Naive thymus-derived CD4-positive, alpha-beta T cell (primary cell): ENCODE results near the gene ACOXL. TPM values are rescaled to one million over a fixed set of nuclear protein-coding genes. Genes with fewer than 3 reads are reported as not detected.
A peak's percentile ranks its signal among the peaks of the same experiment; 100 is the strongest.

Source experiments
- ATAC-seq: fragments of 150-1000 bp; cut with Tn5 transposase; 2 replicates; pipeline ENCODE4 v1.10.0; 2021; ENCODE audit warnings: mild to moderate bottlenecking, moderate library complexity
- CTCF ChIA-PET: fragments of 350-600 bp; sonication (Branson Sonifier 250); formaldehyde crosslinking; loops from one replicate; lab custom pipeline; 2021; ENCODE audit warnings: antibody characterized with exemption; lab: Charles Lee
- POLR2A ChIA-PET: fragments of 350-600 bp; sonication (Branson Sonifier 250); formaldehyde crosslinking; loops from one replicate; lab custom pipeline; 2021; ENCODE audit warnings: antibody characterized with exemption, inconsistent platforms; lab: Charles Lee
- DNase-seq, 9 donors: peaks; one replicate each; pipeline versions ENCODE4 v3.0.0 to v3.0.0-alpha.2; 2020 to 2022; ENCODE audit warnings: mixed read lengths in 1 of 9
- H3K27ac ChIP-seq: one replicate; pipeline ENCODE4 v1.7.0; 2013; ENCODE audit warnings: mild to moderate bottlenecking, low read depth, low read length, moderate library complexity
- H3K27me3 ChIP-seq, 2 donors: one replicate each; pipeline ENCODE4 v1.7.0; 2013; ENCODE audit warnings: low read length in 2 of 2, mild to moderate bottlenecking in 2 of 2, moderate library complexity in 2 of 2; ENCODE audit not compliant: control insufficient read depth in 2 of 2, insufficient read depth in 2 of 2
- H3K36me3 ChIP-seq, 3 experiments: 1 replicate in 2 of 3; 2 replicates in 1 of 3; pipeline ENCODE4 v1.7.0; 2013; ENCODE audit warnings: low read length in 3 of 3, mild to moderate bottlenecking in 3 of 3, moderate library complexity in 1 of 3; ENCODE audit not compliant: insufficient read depth in 3 of 3, control insufficient read depth in 2 of 3
- H3K4me1 ChIP-seq, 2 donors: one replicate each; pipeline ENCODE4 v1.7.0; 2013; ENCODE audit warnings: low read length in 2 of 2, mild to moderate bottlenecking in 2 of 2, moderate library complexity in 1 of 2; ENCODE audit not compliant: control insufficient read depth in 2 of 2, insufficient read depth in 2 of 2
- H3K4me3 ChIP-seq: 2 replicates; pipeline ENCODE4 v1.7.0; 2013; ENCODE audit warnings: mild to moderate bottlenecking, low read length
- H3K9me3 ChIP-seq, 3 experiments: 1 replicate in 2 of 3; 2 replicates in 1 of 3; pipeline ENCODE4 v1.7.0; 2013; ENCODE audit warnings: low read length in 3 of 3; ENCODE audit not compliant: control insufficient read depth in 2 of 3
- H3K27ac Mint-ChIP-seq, 9 donors: one replicate each; pipeline ENCODE4 v1.8.0; 2020 to 2022; ENCODE audit warnings: mixed read lengths in 9 of 9, mild to moderate bottlenecking in 8 of 9, moderate library complexity in 5 of 9, inconsistent platforms in 2 of 9
- H3K27me3 Mint-ChIP-seq, 5 donors: one replicate each; pipeline ENCODE4 v1.8.0; 2021 to 2022; ENCODE audit warnings: mixed read lengths in 5 of 5, mild to moderate bottlenecking in 1 of 5
- H3K36me3 Mint-ChIP-seq, 5 donors: one replicate each; pipeline ENCODE4 v1.8.0; 2020 to 2022; ENCODE audit warnings: mixed read lengths in 5 of 5, mild to moderate bottlenecking in 3 of 5, inconsistent platforms in 1 of 5
- H3K4me1 Mint-ChIP-seq, 7 donors: one replicate each; pipeline ENCODE4 v1.8.0; 2020 to 2022; ENCODE audit warnings: mixed read lengths in 7 of 7, mild to moderate bottlenecking in 3 of 7, inconsistent platforms in 1 of 7
- H3K4me3 Mint-ChIP-seq, 10 donors: one replicate each; pipeline ENCODE4 v1.8.0; 2020 to 2022; ENCODE audit warnings: mild to moderate bottlenecking in 10 of 10, mixed read lengths in 10 of 10, moderate library complexity in 6 of 10, inconsistent platforms in 2 of 10
- H3K9me3 Mint-ChIP-seq, 11 donors: one replicate each; pipeline ENCODE4 v1.8.0; 2020 to 2022; ENCODE audit warnings: mixed read lengths in 11 of 11, mild to moderate bottlenecking in 4 of 11, inconsistent platforms in 1 of 11, moderate library complexity in 1 of 11
- intact Hi-C, 2 donors: fragments of 100-400 bp; cut with micrococcal nuclease; formaldehyde crosslinking; loops; one replicate each; pipeline ENCODE4 v1.15.1; 2023
- polyA plus RNA-seq, 2 donors: library from polyadenylated mRNA; unstranded; fragments of 300-500 nt; fragmentation: Illumina TruSeq; gene quantifications; one replicate each; pipeline ENCODE4 v1.2.3, GENCODE V29; 2021
- total RNA-seq, 6 experiments: library from RNA in 5 of 6; stranded (reverse) in 5 of 6; gene quantifications; 1 replicate in 5 of 6; 2 replicates in 1 of 6; pipeline ENCODE4 v1.2.3 and lab custom pipeline; 2021 to 2026

ACOXL gene
- total and polyA plus RNA-seq, 7 experiments from 2014 or later: 0.29 TPM; not detected in 6

- H3K4me3 Mint-ChIP-seq: peak overlapping the region; percentile 92 to 96 (median 95)
- ChIA-PET POLR2A (interaction anchor here (0.7 to 1.5 kb wide), 9 partner anchors 11 to 443 kb away, joined by 3 to 7 read pairs (median 3); partner anchors contain the start of gene BUB1), CTCF (no interaction called here)
- intact Hi-C loops: loop anchor here (2.0 to 10.0 kb wide), 9 partner anchors 14 to 1641 kb away; partner anchors contain the start of genes ANAPC1 (in 1 of the 2), BUB1 (in 1 of the 2), CKAP2L (in 1 of the 2) and NPHP1 (in 1 of the 2)
- Histone ChIP-seq H3K4me1 (peaks cover 19 to 38% of the 10 kb centered on the region in 2 donors), H3K4me3 (peak overlapping the region; percentile 87), H3K36me3 (peaks cover 0 to 16% (median 0%) of the 10 kb centered on the region in 3 experiments), H3K9me3 (no peaks in the 10 kb centered on the region), H3K27me3 (peaks cover 0 to 16% of the 10 kb centered on the region in 2 donors), H3K27ac (peak overlapping the region; percentile 66)
- ATAC-seq (peak; percentile 1), DNase-seq (peak; percentile 28 to 63 (median 55))
- no peaks in the 10 kb centered on the region for H3K9me3 Mint-ChIP-seq
- peaks cover 0 to 24% (median 9%) of the 10 kb centered on the region in 5 donors for H3K36me3 Mint-ChIP-seq
- peaks cover 27 to 61% (median 45%) of the 10 kb centered on the region in 7 donors for H3K4me1 Mint-ChIP-seq
- peaks cover 22 to 45% (median 30%) of the 10 kb centered on the region in 5 donors for H3K27me3 Mint-ChIP-seq
- H3K27ac Mint-ChIP-seq: peak overlapping the region; percentile 70 to 89 (median 80)
Measured at GRCh38 chr2:111121028-111121827, 388.9 kb downstream of the ACOXL start.

- DNase-seq (peak; percentile 55 to 91 (median 76)), ATAC-seq (peak; percentile 74)
- Histone ChIP-seq H3K4me1 (peaks cover 19 to 36% of the 10 kb centered on the region in 2 donors), H3K36me3 (peaks cover 0 to 16% (median 0%) of the 10 kb centered on the region in 3 experiments), H3K4me3 (peak overlapping the region; percentile 87), H3K27me3 (peaks cover 0 to 14% of the 10 kb centered on the region in 2 donors), H3K27ac (peak overlapping the region; percentile 66), H3K9me3 (no peaks in the 10 kb centered on the region)
- ChIA-PET POLR2A (no interaction called here), CTCF (no interaction called here)
- intact Hi-C loops: loop anchor here (2.0 to 10.0 kb wide), 9 partner anchors 13 to 1640 kb away; partner anchors contain the start of genes ANAPC1 (in 1 of the 2), BUB1 (in 1 of the 2), CKAP2L (in 1 of the 2) and NPHP1 (in 1 of the 2)
- H3K27ac Mint-ChIP-seq: peak overlapping the region in 8 of 9 donors; percentile 25 to 89 (median 78)
- peaks cover 0 to 31% (median 17%) of the 10 kb centered on the region in 5 donors for H3K36me3 Mint-ChIP-seq
- H3K27me3 Mint-ChIP-seq: peaks cover 14 to 38% (median 24%) of the 10 kb centered on the region in 5 donors
- peaks cover 29 to 66% (median 48%) of the 10 kb centered on the region in 7 donors for H3K4me1 Mint-ChIP-seq
- peak overlapping the region; percentile 92 to 96 (median 95) for H3K4me3 Mint-ChIP-seq
- H3K9me3 Mint-ChIP-seq: no peaks in the 10 kb centered on the region
Measured at GRCh38 chr2:111121828-111122630, 389.7 kb downstream of the ACOXL start.

- Histone ChIP-seq H3K4me3 (peak overlapping the region; percentile 66), H3K9me3 (no peaks in the 10 kb centered on the region), H3K36me3 (peaks cover 0 to 16% (median 0%) of the 10 kb centered on the region in 3 experiments), H3K4me1 (peaks cover 11 to 31% of the 10 kb centered on the region in 2 donors), H3K27ac (peak overlapping the region; percentile 56), H3K27me3 (peaks cover 0 to 10% of the 10 kb centered on the region in 2 donors)
- DNase-seq (peak in 7 of 9 donors; percentile 14 to 52 (median 20)), ATAC-seq (no peak)
- Mint-ChIP-seq H3K27ac (peak overlapping the region in 6 of 9 donors; percentile 12 to 70 (median 35)), H3K36me3 (peaks cover 0 to 34% (median 24%) of the 10 kb centered on the region in 5 donors), H3K4me3 (peak overlapping the region; percentile 82 to 96 (median 89)), H3K27me3 (peaks cover 11 to 34% (median 17%) of the 10 kb centered on the region in 5 donors), H3K4me1 (peaks cover 28 to 61% (median 48%) of the 10 kb centered on the region in 7 donors), H3K9me3 (no peaks in the 10 kb centered on the region)
- intact Hi-C loops: loop anchor here (5.0 to 10.0 kb wide), 6 partner anchors 266 to 1639 kb away; partner anchors contain the start of genes ANAPC1 (in 1 of the 2), CKAP2L (in 1 of the 2), NPHP1 (in 1 of the 2) and ZC3H6 (in 1 of the 2)
- CTCF ChIA-PET: no interaction called here
- POLR2A ChIA-PET: no interaction called here
Measured at GRCh38 chr2:111122631-111123421, 390.5 kb downstream of the ACOXL start.

GRCh38 chr2:111123751-111124150 lies 391.4 kb downstream of the ACOXL start:
- ChIA-PET CTCF (no interaction called here), POLR2A (interaction anchor here (0.6 kb wide), 1 partner anchor 324 kb away, joined by 3 read pairs; no protein-coding TSS in a partner anchor)
- no peak for ATAC-seq
- Mint-ChIP-seq H3K27me3 (peaks cover 1 to 25% (median 8%) of the 10 kb centered on the region in 5 donors), H3K36me3 (peaks cover 0 to 42% (median 30%) of the 10 kb centered on the region in 5 donors), H3K4me3 (peak overlapping the region; percentile 54 to 92 (median 80)), H3K4me1 (peaks cover 22 to 54% (median 42%) of the 10 kb centered on the region in 7 donors), H3K9me3 (no peaks in the 10 kb centered on the region), H3K27ac (peak overlapping the region in 1 of 9 donors; percentile 83)
- Histone ChIP-seq H3K4me3 (no peak overlapping the region), H3K4me1 (peaks cover 2 to 21% of the 10 kb centered on the region in 2 donors), H3K27ac (no peak overlapping the region), H3K9me3 (no peaks in the 10 kb centered on the region), H3K27me3 (peaks cover 0 to 6% of the 10 kb centered on the region in 2 donors), H3K36me3 (peaks cover 0 to 16% (median 0%) of the 10 kb centered on the region in 3 experiments)
- intact Hi-C loops: loop anchor here (5.0 to 10.0 kb wide), 6 partner anchors 266 to 1639 kb away; partner anchors contain the start of genes ANAPC1 (in 1 of the 2), CKAP2L (in 1 of the 2), NPHP1 (in 1 of the 2) and ZC3H6 (in 1 of the 2)
- no peak for DNase-seq

GRCh38 chr2:111126581-111126980 lies 394.2 kb downstream of the ACOXL start:
- H3K27ac ChIP-seq: no peak overlapping the region
- CTCF ChIA-PET: interaction anchor here (1.1 kb wide), 1 partner anchor 9 kb away, joined by 3 read pairs; no protein-coding TSS in a partner anchor
- H3K27ac Mint-ChIP-seq: no peak overlapping the region
- no peaks in the 10 kb centered on the region for H3K9me3 ChIP-seq
- DNase-seq (no peak), ATAC-seq (no peak)
- H3K27me3 Mint-ChIP-seq: peaks cover 0 to 12% (median 0%) of the 10 kb centered on the region in 5 donors
- H3K4me1 Mint-ChIP-seq: peaks cover 30 to 60% (median 38%) of the 10 kb centered on the region in 7 donors
- peak overlapping the region in 1 of 10 donors; percentile 5 for H3K4me3 Mint-ChIP-seq
- H3K36me3 Mint-ChIP-seq: peaks cover 0 to 59% (median 51%) of the 10 kb centered on the region in 5 donors
- intact Hi-C loops: loop anchor here in 1 of 2 donors (10.0 kb wide), 1 partner anchor 922 kb away; the partner anchor contains the start of gene NPHP1
- H3K27me3 ChIP-seq: no peaks in the 10 kb centered on the region
- H3K9me3 Mint-ChIP-seq: no peaks in the 10 kb centered on the region
- peaks cover 0 to 9% of the 10 kb centered on the region in 2 donors for H3K4me1 ChIP-seq
- POLR2A ChIA-PET: no interaction called here
- no peak overlapping the region for H3K4me3 ChIP-seq
- peaks cover 0 to 16% (median 0%) of the 10 kb centered on the region in 3 experiments for H3K36me3 ChIP-seq
